GM12874 (cell line): ENCODE results near the gene C19orf47.

Experiments
- TF ChIP-seq, protein P1 (sequence below): IDR thresholded peaks from 2 replicates; pipeline ENCODE4 v1.5.1; 2011; ENCODE audit warnings: low read depth, mild to moderate bottlenecking, control low read depth, low read length, moderate library complexity; ENCODE audit not compliant: insufficient read depth

Gene C19orf47

DNA sequence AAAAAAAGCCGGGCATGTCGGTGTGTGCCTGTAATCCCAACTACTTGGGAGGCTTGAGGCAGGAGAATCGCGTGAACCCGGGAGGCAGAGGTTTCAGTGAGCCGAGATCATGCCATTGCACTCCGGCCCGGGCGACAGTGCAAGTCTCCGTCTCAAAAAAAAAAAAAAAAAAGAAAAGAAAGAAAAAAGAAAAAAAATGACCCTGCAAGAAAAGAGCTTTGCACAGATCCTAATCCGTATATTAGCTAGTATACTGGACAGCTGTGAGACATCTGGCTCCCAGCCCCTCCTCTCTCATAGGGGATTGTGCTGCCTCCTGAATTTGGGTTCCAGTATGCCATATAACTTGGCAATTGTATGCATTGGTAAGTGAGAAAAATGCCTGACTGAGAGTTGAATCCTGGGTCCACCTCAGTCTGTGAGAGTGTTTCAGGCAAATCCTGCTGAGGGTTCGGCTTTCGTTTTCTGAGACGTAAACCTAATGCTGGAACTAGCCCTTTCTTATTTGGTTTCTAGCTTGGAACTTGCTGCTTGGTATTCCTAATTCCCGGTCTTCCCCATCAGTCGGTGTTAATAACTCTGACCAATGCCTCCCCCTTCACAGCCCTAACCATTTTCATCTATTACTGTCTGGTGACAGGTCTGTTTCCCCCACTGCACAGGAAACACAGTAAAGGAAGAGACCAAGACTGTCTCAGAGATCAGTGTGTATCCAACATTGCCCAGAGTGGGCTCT lies 61.8 kb downstream of the C19orf47 start:
- TF ChIP-seq, protein P1, sequence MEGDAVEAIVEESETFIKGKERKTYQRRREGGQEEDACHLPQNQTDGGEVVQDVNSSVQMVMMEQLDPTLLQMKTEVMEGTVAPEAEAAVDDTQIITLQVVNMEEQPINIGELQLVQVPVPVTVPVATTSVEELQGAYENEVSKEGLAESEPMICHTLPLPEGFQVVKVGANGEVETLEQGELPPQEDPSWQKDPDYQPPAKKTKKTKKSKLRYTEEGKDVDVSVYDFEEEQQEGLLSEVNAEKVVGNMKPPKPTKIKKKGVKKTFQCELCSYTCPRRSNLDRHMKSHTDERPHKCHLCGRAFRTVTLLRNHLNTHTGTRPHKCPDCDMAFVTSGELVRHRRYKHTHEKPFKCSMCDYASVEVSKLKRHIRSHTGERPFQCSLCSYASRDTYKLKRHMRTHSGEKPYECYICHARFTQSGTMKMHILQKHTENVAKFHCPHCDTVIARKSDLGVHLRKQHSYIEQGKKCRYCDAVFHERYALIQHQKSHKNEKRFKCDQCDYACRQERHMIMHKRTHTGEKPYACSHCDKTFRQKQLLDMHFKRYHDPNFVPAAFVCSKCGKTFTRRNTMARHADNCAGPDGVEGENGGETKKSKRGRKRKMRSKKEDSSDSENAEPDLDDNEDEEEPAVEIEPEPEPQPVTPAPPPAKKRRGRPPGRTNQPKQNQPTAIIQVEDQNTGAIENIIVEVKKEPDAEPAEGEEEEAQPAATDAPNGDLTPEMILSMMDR, result no peak

DNA sequence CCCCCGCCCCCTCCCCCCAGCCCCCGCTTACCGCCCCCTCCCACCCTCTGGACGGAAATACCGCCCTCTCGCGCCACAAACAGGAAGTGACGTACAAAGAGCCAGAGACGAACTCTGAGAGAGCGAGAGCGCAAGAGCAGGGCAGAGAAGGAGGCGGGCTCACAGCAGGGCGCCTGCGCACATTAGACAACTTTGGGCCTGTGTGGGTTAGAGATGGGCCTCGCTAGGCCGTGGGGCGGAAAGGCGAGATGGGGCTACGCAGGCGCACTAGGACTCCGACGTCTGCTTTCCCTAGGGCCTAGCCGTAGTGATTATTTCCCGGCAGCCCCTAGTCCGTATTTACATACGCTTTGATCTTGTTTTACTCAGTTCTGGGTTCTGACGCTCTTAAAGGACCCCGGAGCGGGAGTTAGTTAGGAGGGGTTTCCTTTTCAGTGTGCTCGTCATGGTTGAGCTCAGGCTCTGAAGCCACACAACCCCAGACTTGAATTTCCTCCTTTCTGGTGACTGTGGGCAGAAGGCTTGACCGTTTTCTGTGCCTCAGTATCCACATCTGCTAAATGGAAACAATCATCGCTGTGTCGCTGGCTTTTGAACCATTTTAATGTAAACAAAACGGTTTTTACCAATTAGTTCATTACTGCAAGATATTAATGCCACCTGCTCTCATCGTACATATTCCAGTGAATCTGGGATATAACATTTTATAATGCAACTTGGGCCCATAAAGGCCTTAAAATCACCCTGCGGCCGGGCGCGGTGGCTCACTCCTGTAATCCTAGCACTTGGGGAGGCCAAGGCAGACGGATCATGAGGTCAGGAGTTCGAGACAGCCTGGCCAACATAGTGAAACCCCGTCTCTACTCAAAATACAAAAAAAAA lies 62.6 kb downstream of the C19orf47 start:
- TF ChIP-seq, protein P1, result no peak

DNA sequence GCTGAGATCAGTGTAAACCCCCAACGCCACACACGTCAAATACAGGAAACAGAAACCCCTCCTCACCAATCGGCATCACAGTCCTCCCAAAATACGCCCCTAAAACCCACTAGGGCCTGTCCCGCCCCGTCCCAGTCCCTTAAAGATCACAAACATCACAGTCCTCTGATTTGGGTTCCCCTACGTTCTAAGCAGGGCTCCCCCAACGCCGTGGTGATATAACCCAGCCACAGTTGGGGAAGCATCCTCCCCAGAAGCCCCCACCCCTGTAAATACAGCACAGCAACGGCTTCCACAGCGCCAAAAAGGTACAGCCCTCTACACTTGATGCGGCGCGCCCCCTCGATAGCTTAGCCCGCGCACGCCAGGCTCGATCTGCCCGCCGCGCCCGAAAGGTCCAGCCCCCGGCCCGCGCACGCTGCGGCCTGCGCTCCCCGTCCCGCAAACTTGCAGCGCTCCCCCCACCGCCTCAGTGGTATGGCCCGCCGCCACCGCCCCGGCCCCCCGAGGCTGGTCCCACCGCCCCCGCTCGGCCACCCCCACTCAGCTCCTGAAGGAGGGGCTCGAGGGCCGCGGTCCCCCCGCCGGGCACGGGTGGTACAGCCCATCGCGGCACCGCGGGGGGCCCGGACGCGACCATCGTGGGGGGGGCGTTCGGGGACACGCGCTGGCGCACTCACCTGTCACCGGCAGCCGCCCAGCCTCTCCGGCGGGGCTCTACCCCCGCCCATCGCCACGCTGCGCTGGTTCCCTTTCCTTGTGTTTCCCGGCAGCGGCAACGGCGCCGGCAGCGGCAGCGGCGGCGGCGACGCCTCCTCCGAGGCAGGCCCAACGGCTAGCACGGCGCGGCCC lies 63.5 kb downstream of the C19orf47 start, which contains the start of gene AKT2:
AKT2 (minus strand) TSS at position 845 of the 852 bp plus-strand sequence. CDS start 20,078 bp downstream, outside the sequence.
- TF ChIP-seq, protein P1, result no peak

DNA sequence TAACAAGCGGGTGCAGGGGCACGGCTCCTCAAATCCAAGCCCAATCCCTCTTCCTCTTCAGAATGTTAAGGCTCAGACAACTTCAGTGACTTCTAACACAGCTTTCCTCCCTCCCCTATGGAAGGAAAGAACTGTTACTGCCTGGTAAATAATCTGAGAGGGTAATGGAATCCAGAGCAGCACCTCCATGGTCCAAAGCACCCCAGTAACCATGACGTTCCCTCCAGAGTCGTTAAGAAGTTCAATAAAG lies 64.0 kb downstream of the C19orf47 start:
- TF ChIP-seq, protein P1, result no peak

DNA sequence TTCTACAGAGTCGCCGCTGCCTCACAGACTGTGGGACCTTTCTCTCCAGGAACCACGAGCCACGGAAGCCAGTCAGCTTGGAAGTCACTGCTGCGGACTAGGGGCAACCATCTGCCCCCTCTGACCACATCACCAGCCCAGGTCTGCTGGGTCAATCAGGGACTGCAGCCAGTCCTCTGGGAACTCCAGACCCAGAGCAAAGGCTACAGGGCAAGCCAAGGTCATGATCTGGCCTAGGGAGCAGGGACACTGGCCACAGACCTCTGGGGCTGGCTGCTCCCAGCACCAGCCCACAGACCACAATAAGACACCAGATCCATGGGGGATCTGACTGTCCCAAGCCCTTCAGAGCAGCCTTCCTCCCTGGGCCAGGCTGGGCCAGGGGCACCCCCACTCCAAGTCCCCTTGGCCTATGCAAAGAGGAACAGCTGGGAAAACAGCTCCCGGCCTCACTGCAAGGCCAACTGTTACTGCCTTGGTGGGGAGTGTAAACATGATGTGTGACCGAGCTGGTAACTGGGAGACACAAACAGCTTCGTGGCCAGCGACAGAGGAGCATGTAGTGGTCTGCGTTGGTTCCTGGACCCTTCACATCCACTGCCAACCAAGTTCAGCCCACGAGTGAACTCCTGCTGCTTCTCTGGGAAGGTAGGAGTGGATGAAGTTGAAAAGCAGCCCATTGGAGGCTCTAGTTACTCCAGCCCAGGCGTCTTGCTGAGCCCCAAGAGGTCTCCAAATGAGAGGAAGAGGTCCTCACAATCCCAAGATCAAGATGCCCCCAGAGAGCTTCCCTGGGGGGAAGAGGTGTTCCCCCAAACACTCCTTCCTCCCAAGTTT lies 64.6 kb downstream of the C19orf47 start:
- TF ChIP-seq, protein P1, result no peak

DNA sequence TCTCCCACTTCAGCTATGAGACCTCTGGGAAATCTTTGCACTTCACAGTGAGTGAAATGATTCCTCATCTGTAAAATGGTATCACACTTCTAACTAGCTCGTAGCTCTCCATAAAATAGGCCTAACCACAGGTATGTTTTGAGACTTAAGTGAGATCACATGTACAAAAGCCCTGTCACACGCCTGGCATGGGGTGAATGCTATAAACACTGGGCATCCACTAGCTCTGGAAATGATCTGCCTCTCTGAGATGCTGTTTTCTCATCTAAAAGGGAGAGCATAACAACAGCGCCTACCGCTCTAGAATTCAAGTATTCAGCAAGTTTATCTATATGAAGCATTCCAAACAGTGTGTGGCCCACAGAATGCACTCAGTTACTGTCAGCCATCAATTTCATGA lies 65.3 kb downstream of the C19orf47 start:
- TF ChIP-seq, protein P1, result no peak
